ENCODE data around the gene NPTN.

Gene NPTN

GRCh38 chr15:73604477-73604876 lies 28.7 kb downstream of the NPTN start:
- no peaks in the 10 kb centered on the region for H3K9me3 ChIP-seq (ENCODE audit: control insufficient read depth, low read length)
- H3K79me2 ChIP-seq = peaks cover 5% of the 10 kb centered on the region
- no peak overlapping the region for H3K9ac ChIP-seq
- H3K27ac ChIP-seq = no peak overlapping the region
- H3K27me3 ChIP-seq (ENCODE audit: control insufficient read depth, insufficient read depth, low read length) = no peaks in the 10 kb centered on the region
- H3K4me2 ChIP-seq (ENCODE audit: low read length) = no peak overlapping the region
- TF ChIP-seq CTCF (IDR thresholded peaks at IDR 0.05) = no peak
- no peaks in the 10 kb centered on the region for H3K36me3 ChIP-seq (ENCODE audit: control insufficient read depth, insufficient read depth, low read length)
- H3K4me1 ChIP-seq = peaks cover 9% of the 10 kb centered on the region
- no peak overlapping the region for H3K4me3 ChIP-seq (ENCODE audit: low read depth, low read length)
- no peak overlapping the region for H2AFZ ChIP-seq

- no peak for TF ChIP-seq CTCF (IDR thresholded peaks at IDR 0.05)
- H3K27me3 ChIP-seq (ENCODE audit: control insufficient read depth, insufficient read depth, low read length) = no peaks in the 10 kb centered on the region
- H3K79me2 ChIP-seq = peaks cover 11% of the 10 kb centered on the region
- H3K36me3 ChIP-seq (ENCODE audit: control insufficient read depth, insufficient read depth, low read length) = no peaks in the 10 kb centered on the region
- no peak overlapping the region for H3K9ac ChIP-seq
- no peak overlapping the region for H3K4me2 ChIP-seq (ENCODE audit: low read length)
- H3K9me3 ChIP-seq (ENCODE audit: control insufficient read depth, low read length) = no peaks in the 10 kb centered on the region
- H3K4me1 ChIP-seq = peaks cover 8% of the 10 kb centered on the region
- H2AFZ ChIP-seq = no peak overlapping the region
- H3K27ac ChIP-seq = no peak overlapping the region
- H3K4me3 ChIP-seq (ENCODE audit: low read depth, low read length) = no peak overlapping the region
These were observed 30.2 kb downstream of the NPTN start for GRCh38 chr15:73602992-73603391.

GRCh38 chr15:73602446-73602843 lies 30.7 kb downstream of the NPTN start:
- H3K36me3 ChIP-seq (ENCODE audit: control insufficient read depth, insufficient read depth, low read length) = no peaks in the 10 kb centered on the region
- no peak overlapping the region for H3K4me3 ChIP-seq (ENCODE audit: low read depth, low read length)
- no peaks in the 10 kb centered on the region for H3K9me3 ChIP-seq (ENCODE audit: control insufficient read depth, low read length)
- no peak overlapping the region for H3K4me2 ChIP-seq (ENCODE audit: low read length)
- H3K4me1 ChIP-seq = peaks cover 7% of the 10 kb centered on the region
- no peak overlapping the region for H3K9ac ChIP-seq
- H3K79me2 ChIP-seq = peaks cover 13% of the 10 kb centered on the region
- TF ChIP-seq CTCF (IDR thresholded peaks at IDR 0.05) = no peak
- no peaks in the 10 kb centered on the region for H3K27me3 ChIP-seq (ENCODE audit: control insufficient read depth, insufficient read depth, low read length)
- no peak overlapping the region for H2AFZ ChIP-seq
- no peak overlapping the region for H3K27ac ChIP-seq

GRCh38 chr15:73601451-73602445 lies 31.4 kb downstream of the NPTN start:
- Histone ChIP-seq H3K9me3 (ENCODE audit: control insufficient read depth, low read length) (no peaks in the 10 kb centered on the region), H3K4me2 (ENCODE audit: low read length) (no peak overlapping the region), H3K4me1 (peaks cover 7% of the 10 kb centered on the region), H3K79me2 (peaks cover 9% of the 10 kb centered on the region), H2AFZ (no peak overlapping the region), H3K4me3 (ENCODE audit: low read depth, low read length) (no peak overlapping the region), H3K27me3 (ENCODE audit: control insufficient read depth, insufficient read depth, low read length) (no peaks in the 10 kb centered on the region), H3K27ac (no peak overlapping the region), H3K9ac (no peak overlapping the region), H3K36me3 (ENCODE audit: control insufficient read depth, insufficient read depth, low read length) (no peaks in the 10 kb centered on the region)
- TF ChIP-seq CTCF (IDR thresholded peaks at IDR 0.05) = no peak
